Adrenal gland (tissue), 12 donors: Measurements from ENCODE around the gene PIAS1. TPM values are rescaled to one million over a fixed set of nuclear protein-coding genes. Genes with fewer than 3 reads are reported as not detected.

Source experiments
- DNase-seq, 7 donors: peaks; one replicate each; pipeline ENCODE4 v3.0.0-alpha.2; 2019 to 2020
- H3K27ac ChIP-seq, 5 donors: fragments of 200-600 bp; sonication (generic) in 4 of 5; 1 replicate in 3 of 5; 2 replicates in 2 of 5; pipeline versions ENCODE4 v1.5.1 to v1.8.0; 2016 to 2020; ENCODE audit warnings: mild to moderate bottlenecking in 1 of 5
- H3K27me3 ChIP-seq: fragments of 200-600 bp; 2 replicates; pipeline ENCODE4 v1.8.0; 2021
- H3K36me3 ChIP-seq, 2 donors: fragments of 200-600 bp; replicated peaks in 1 of 2; 1 replicate in 1 of 2; 2 replicates in 1 of 2; pipeline versions ENCODE4 v1.5.1 to v1.8.0; 2018 to 2022
- H3K4me1 ChIP-seq, 2 donors: fragments of 200-600 bp; replicated peaks in 1 of 2; 1 replicate in 1 of 2; 2 replicates in 1 of 2; pipeline versions ENCODE4 v1.5.1 to v1.8.0; 2018 to 2021
- H3K4me3 ChIP-seq, 4 donors: fragments of 200-600 bp; sonication (generic) in 3 of 4; one replicate each; pipeline ENCODE4 v1.5.1; 2016 to 2018
- H3K9me3 ChIP-seq, 3 donors: fragments of 200-600 bp; sonication (generic) in 1 of 3; replicated peaks in 1 of 3; 1 replicate in 2 of 3; 2 replicates in 1 of 3; pipeline versions ENCODE4 v1.5.1 to v1.8.0; 2016 to 2021
- POLR2A ChIP-seq, 2 donors: fragments of 450-650 bp; IDR thresholded peaks; one replicate each; pipeline ENCODE4 v1.6.1; 2017; ENCODE audit warnings: antibody characterized with exemption in 2 of 2, mild to moderate bottlenecking in 2 of 2, moderate library complexity in 1 of 2
- WGBS, 4 donors: extraction: QIAGEN DNeasy Blood & Tissue Kit in 2 of 4; methylation state at CpG; one replicate each; pipeline versions ENCODE4 v1.1.5 to v1.1.7; 2013 to 2017; 5-methylcytosine and 5-hydroxymethylcytosine counted together
- intact Hi-C, 2 donors: fragments of 100-400 bp; cut with DNase I; formaldehyde crosslinking; loops; one replicate each; pipeline versions ENCODE4 v1.14.1 to v1.15.0; 2022 to 2023
- polyA plus RNA-seq, 3 donors: library from polyadenylated mRNA; stranded (reverse); fragments of 200-250 nt in 2 of 3; fragments of 350-450 nt in 1 of 3; fragmentation: Illumina TruSeq in 1 of 3; extraction: RNeasy Lipid Tissue Mini Kit (QIAGEN cat#74804) in 1 of 3; gene quantifications; one replicate each; pipeline ENCODE4 v1.2.3, GENCODE V29; 2013 to 2014
- total RNA-seq, 9 donors: library from RNA; depleted of rRNA in 4 of 9; stranded (reverse); fragments of >200 nt in 4 of 9; fragments of 120-200 nt in 1 of 9; fragmentation: NEBNext Ultra II Directional in 1 of 9; extraction: Animal tissue kit (Norgen Biotek cat#: 25700) in 1 of 9; gene quantifications; one replicate each; pipeline versions ENCODE4 v1.1.0 to v1.2.4, GENCODE V29; 2013 to 2023
- TF ChIP-seq, protein P1 (sequence below), 6 experiments: fragments of 450-650 bp in 4 of 6; fragments of 200-600 bp in 2 of 6; sonication (generic) in 1 of 6; IDR thresholded peaks; 1 replicate in 5 of 6; 2 replicates in 1 of 6; pipeline versions ENCODE4 v1.5.1 to v1.8.0; 2016 to 2021; ENCODE audit warnings: antibody characterized with exemption in 6 of 6, mild to moderate bottlenecking in 2 of 6, moderate library complexity in 1 of 6
- donor health status: healthy with polysubstance abuse.
- donor health status: Bipolar disorder and iron deficiency.
- donor health status: DM: yes; HTN: yes; CAD: no.
- donor health status: DM: no; HTN: no; CAD: no.
- donor health status: DM: no; HTN: no; CAD: no.
- donor health status: DM: yes; HTN: yes; CAD: no.

PIAS1 gene
- total and polyA plus RNA-seq, 12 donors, result 12.7 to 60.0 (median 38.8) TPM

DNA sequence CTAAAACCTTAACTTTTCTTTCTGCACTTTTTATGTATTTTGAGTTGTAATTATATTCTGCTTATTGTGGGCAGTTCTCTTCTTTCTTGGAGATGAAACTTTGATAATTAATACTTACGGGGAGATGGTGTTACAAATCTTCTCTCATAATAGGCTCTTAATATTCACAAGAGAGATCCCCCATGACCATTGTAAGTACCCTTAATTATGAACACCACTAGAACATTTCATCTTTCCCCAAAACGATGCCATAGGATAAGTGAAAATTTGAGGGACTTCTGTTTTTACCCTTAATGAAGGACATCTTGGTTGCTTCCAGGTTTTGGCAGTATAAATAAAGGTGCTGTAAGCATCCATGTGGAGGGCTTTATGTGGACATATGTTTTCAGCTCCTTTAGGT is 60.7 kb downstream of the PIAS1 start:
- peak overlapping the region in 1 of 4 donors; percentile 43 for H3K4me3 ChIP-seq
- WGBS, 4 donors, result 14 to 29% (median 21%) methylated on average over 2 of the region's 2 CpGs

DNA sequence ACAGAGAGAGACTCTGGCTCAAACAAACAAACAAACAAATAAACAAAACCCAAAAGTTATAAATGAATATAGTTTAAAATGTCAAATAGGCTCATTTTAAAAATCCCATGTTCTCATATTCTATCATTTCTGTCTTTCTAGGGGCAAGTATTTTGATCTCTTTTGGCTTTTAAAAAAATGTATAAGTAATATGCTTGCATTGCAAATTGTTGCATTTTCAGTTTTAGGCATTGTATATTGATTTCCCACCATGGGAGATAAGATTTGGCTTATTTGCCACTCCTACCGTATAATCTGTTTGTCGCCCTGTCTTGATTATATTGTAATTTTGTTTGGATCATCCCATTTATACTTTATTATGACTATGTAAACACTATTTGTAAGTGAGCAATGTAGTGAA is 70.6 kb downstream of the PIAS1 start:
- no peak for DNase-seq

More for the DNA sequence above, 60.7 kb downstream of the PIAS1 start:
- no peaks in the 10 kb centered on the region for H3K9me3 ChIP-seq
- TF ChIP-seq POLR2A (IDR thresholded peaks at IDR 0.05), result no peak
- TF ChIP-seq, protein P1, sequence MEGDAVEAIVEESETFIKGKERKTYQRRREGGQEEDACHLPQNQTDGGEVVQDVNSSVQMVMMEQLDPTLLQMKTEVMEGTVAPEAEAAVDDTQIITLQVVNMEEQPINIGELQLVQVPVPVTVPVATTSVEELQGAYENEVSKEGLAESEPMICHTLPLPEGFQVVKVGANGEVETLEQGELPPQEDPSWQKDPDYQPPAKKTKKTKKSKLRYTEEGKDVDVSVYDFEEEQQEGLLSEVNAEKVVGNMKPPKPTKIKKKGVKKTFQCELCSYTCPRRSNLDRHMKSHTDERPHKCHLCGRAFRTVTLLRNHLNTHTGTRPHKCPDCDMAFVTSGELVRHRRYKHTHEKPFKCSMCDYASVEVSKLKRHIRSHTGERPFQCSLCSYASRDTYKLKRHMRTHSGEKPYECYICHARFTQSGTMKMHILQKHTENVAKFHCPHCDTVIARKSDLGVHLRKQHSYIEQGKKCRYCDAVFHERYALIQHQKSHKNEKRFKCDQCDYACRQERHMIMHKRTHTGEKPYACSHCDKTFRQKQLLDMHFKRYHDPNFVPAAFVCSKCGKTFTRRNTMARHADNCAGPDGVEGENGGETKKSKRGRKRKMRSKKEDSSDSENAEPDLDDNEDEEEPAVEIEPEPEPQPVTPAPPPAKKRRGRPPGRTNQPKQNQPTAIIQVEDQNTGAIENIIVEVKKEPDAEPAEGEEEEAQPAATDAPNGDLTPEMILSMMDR (IDR thresholded peaks at IDR 0.05), result no peak
- no peak for DNase-seq
- peak overlapping the region in 2 of 5 donors; percentile 65 to 67 for H3K27ac ChIP-seq
- no peaks in the 10 kb centered on the region for H3K36me3 ChIP-seq
- intact Hi-C loops, result loop anchor here in 1 of 2 donors (10.0 kb wide), 1 partner anchor 60 kb away; the partner anchor contains the start of gene PIAS1
- H3K4me1 ChIP-seq, result peaks cover 11 to 40% of the 10 kb centered on the region in 2 donors
- H3K27me3 ChIP-seq, result no peaks in the 10 kb centered on the region

DNA sequence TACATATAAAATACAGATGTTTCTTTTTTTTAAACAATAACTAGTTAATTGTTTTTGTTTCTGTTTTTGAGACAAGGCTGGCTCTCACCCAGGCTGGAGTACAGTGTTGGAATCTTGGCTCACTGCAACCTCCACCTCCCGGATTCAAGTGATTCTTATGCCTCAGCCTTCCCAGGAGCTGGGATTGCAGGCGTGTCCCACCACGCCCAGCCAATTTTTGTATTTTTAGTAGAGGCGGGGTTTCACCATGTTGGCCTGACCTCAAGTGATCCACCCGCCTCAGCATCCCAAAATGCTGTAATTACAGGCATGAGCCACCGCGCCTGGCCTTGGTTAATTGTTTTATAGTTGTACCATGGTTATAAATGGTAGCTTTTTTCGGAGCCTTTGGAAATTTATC is 72.3 kb downstream of the PIAS1 start:
- Histone ChIP-seq H3K4me3 (no peak overlapping the region), H3K4me1 (peaks cover 20 to 30% of the 10 kb centered on the region in 2 donors), H3K9me3 (no peaks in the 10 kb centered on the region), H3K36me3 (no peaks in the 10 kb centered on the region), H3K27ac (peak overlapping the region in 1 of 5 donors; percentile 48), H3K27me3 (no peaks in the 10 kb centered on the region)
- intact Hi-C loops, result no loop called here
- TF ChIP-seq POLR2A (IDR thresholded peaks at IDR 0.05), result no peak
- TF ChIP-seq, protein P1 (IDR thresholded peaks at IDR 0.05), result peak in 3 of 6 experiments; percentile 6 to 20 (median 15)
- WGBS, 4 donors, result 41 to 48% (median 45%) methylated on average over 8 of the region's 8 CpGs
- peak; percentile 36 to 86 (median 84) for DNase-seq

More for the DNA sequence above, 70.6 kb downstream of the PIAS1 start:
- intact Hi-C loops, result no loop called here
- no peak overlapping the region for H3K4me3 ChIP-seq
- no peaks in the 10 kb centered on the region for H3K36me3 ChIP-seq
- no peak overlapping the region for H3K27ac ChIP-seq
- peaks cover 13 to 19% of the 10 kb centered on the region in 2 donors for H3K4me1 ChIP-seq
- TF ChIP-seq POLR2A (IDR thresholded peaks at IDR 0.05), result no peak
- TF ChIP-seq, protein P1 (IDR thresholded peaks at IDR 0.05), result no peak
- no peaks in the 10 kb centered on the region for H3K27me3 ChIP-seq
- H3K9me3 ChIP-seq, result no peaks in the 10 kb centered on the region
- 93 to 99% (median 97%) methylated on average over 2 of the region's 2 CpGs for WGBS, 4 donors

DNA sequence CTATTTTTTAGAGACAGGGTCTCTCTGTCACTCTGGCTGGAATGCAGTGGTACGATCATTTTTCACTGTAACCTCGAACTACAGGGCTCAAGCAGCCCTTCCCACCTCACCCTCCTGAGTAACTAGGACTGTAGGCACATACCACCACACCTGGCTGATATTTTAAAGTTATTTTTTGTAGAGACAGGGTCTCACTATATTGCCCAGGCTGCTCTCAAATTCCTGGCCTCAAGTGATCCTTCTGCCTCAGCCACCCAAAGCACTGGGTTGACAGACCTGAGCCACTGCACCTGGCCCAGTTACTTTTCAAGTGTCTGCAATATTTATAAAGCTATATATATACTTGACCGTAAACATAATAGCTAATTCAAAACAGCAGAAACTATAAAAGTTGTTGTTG is 75.0 kb downstream of the PIAS1 start:
- H3K4me1 ChIP-seq, result peaks cover 20 to 33% of the 10 kb centered on the region in 2 donors
- H3K4me3 ChIP-seq, result no peak overlapping the region
- 79 to 82% (median 80%) methylated on average over 3 of the region's 3 CpGs for WGBS, 4 donors
- no peak overlapping the region for H3K27ac ChIP-seq
- no peaks in the 10 kb centered on the region for H3K36me3 ChIP-seq
- no peak for TF ChIP-seq POLR2A (IDR thresholded peaks at IDR 0.05)
- TF ChIP-seq, protein P1 (IDR thresholded peaks at IDR 0.05), result no peak
- intact Hi-C loops, result no loop called here
- no peak for DNase-seq
- H3K9me3 ChIP-seq, result no peaks in the 10 kb centered on the region
- no peaks in the 10 kb centered on the region for H3K27me3 ChIP-seq
